Jurkat, Clone E6-1 (cell line): ENCODE results near the gene OAS3.
"Not testable (repeated sequence)": the region's sequence is repeated elsewhere in the genome, so short reads cannot be mapped to it uniquely, and the experiment has no call there.

Experiments used
- DNase-seq: peaks from one replicate; pipeline ENCODE4 v3.0.0-alpha.2; 2011; ENCODE audit warnings: low read depth, low spot score
- H3K4me3 ChIP-seq: 2 replicates; pipeline ENCODE4 v1.5.1; 2011; ENCODE audit warnings: mild to moderate bottlenecking, low read length, control low read depth, moderate library complexity

Gene OAS3

GRCh38 chr12:112973011-112973735 is 34.9 kb downstream of the OAS3 start:
- H3K4me3 ChIP-seq = no peak overlapping the region
- DNase-seq = no peak

GRCh38 chr12:112973818-112974231 is 35.6 kb downstream of the OAS3 start:
- H3K4me3 ChIP-seq = no peak overlapping the region
- no peak for DNase-seq

GRCh38 chr12:112974904-112975303 is 36.6 kb downstream of the OAS3 start:
- DNase-seq = no peak

GRCh38 chr12:112977139-112977538 is 38.9 kb downstream of the OAS3 start:
- H3K4me3 ChIP-seq = no peak overlapping the region
- no peak for DNase-seq

More at GRCh38 chr12:112974904-112975303, 36.6 kb downstream of the OAS3 start:
- no peak overlapping the region for H3K4me3 ChIP-seq

GRCh38 chr12:112977641-112978040 is 39.4 kb downstream of the OAS3 start:
- no peak overlapping the region; the same call in 1 of the 2 replicates for H3K4me3 ChIP-seq
- DNase-seq = no peak

GRCh38 chr12:112978163-112979040 is 40.1 kb downstream of the OAS3 start, which contains the start of gene OAS2:
Gene OAS2, plus strand, starts transcription at chr12:112978519. Its CDS starts 90 bp downstream, at chr12:112978609.
- peak within 1 kb of the TSS; percentile 65 for H3K4me3 ChIP-seq
- DNase-seq = peak; percentile 88

GRCh38 chr12:112979041-112979680 is 40.9 kb downstream of the OAS3 start:
- H3K4me3 ChIP-seq = peak overlapping the region; percentile 65
- no peak for DNase-seq

- DNase-seq = no peak
Observed at GRCh38 chr12:112980491-112981158, 42.4 kb downstream of the OAS3 start.

GRCh38 chr12:112985642-112986290 is 47.5 kb downstream of the OAS3 start:
- no peak for DNase-seq

More at GRCh38 chr12:112980491-112981158, 42.4 kb downstream of the OAS3 start:
- no peak overlapping the region for H3K4me3 ChIP-seq

GRCh38 chr12:112986291-112986800 is 48.1 kb downstream of the OAS3 start:
- DNase-seq = no peak
- H3K4me3 ChIP-seq = no peak overlapping the region

More at GRCh38 chr12:112985642-112986290, 47.5 kb downstream of the OAS3 start:
- no peak overlapping the region for H3K4me3 ChIP-seq

GRCh38 chr12:112987561-112987960 is 49.3 kb downstream of the OAS3 start:
- no peak overlapping the region for H3K4me3 ChIP-seq
- no peak for DNase-seq

- H3K4me3 ChIP-seq = no peak overlapping the region
- no peak for DNase-seq
Observed at GRCh38 chr12:112988224-112988623, 50.0 kb downstream of the OAS3 start.

- not testable (repeated sequence) for DNase-seq, H3K4me3 ChIP-seq
Observed at GRCh38 chr12:112988823-112989385, 50.6 kb downstream of the OAS3 start.

GRCh38 chr12:112989806-112990205 is 51.5 kb downstream of the OAS3 start:
- DNase-seq = no peak
- H3K4me3 ChIP-seq = no peak overlapping the region

GRCh38 chr12:112992541-112993398 is 54.5 kb downstream of the OAS3 start:
- H3K4me3 ChIP-seq = no peak overlapping the region
- peak; percentile 61 for DNase-seq

- no peak overlapping the region for H3K4me3 ChIP-seq
- no peak for DNase-seq
Observed at GRCh38 chr12:112995008-112995407, 56.7 kb downstream of the OAS3 start.

GRCh38 chr12:112996501-112996900 is 58.2 kb downstream of the OAS3 start:
- no peak overlapping the region for H3K4me3 ChIP-seq
- DNase-seq = no peak
